Ascending aorta (tissue), 2 donors: Measurements from ENCODE around the gene RALGAPA2. TPM values are rescaled to one million over a fixed set of nuclear protein-coding genes. Genes with fewer than 3 reads are reported as not detected.

Experiments used
- DNase-seq, 2 donors: peaks; one replicate each; pipeline ENCODE4 v3.0.0-alpha.2; 2019; ENCODE audit warnings: low spot score in 2 of 2
- H3K27ac ChIP-seq, 2 donors: fragments of 200-600 bp; sonication (generic); one replicate each; pipeline ENCODE4 v1.5.1; 2016 to 2017; ENCODE audit warnings: mild to moderate bottlenecking in 1 of 2
- H3K27me3 ChIP-seq: fragments of 200-600 bp; sonication (generic); one replicate; pipeline ENCODE4 v1.5.1; 2017
- H3K36me3 ChIP-seq, 2 donors: fragments of 200-600 bp; sonication (generic); one replicate each; pipeline ENCODE4 v1.5.1; 2016
- H3K4me1 ChIP-seq, 2 donors: fragments of 200-600 bp; sonication (generic); one replicate each; pipeline ENCODE4 v1.5.1; 2016 to 2017; ENCODE audit warnings: mild to moderate bottlenecking in 1 of 2
- H3K4me3 ChIP-seq, 2 donors: fragments of 200-600 bp; sonication (generic); one replicate each; pipeline ENCODE4 v1.5.1; 2016 to 2017; ENCODE audit warnings: mild to moderate bottlenecking in 1 of 2
- H3K9me3 ChIP-seq, 2 donors: fragments of 200-600 bp; sonication (generic); one replicate each; pipeline ENCODE4 v1.5.1; 2016
- intact Hi-C: fragments of 100-400 bp; cut with DNase I; formaldehyde crosslinking; loops from one replicate; pipeline ENCODE4 v1.15.1; 2023
- total RNA-seq: library from RNA; depleted of rRNA; stranded (reverse); fragments of >200 nt; gene quantifications from one replicate; pipeline ENCODE4 v1.1.0, GENCODE V29; 2016
- TF ChIP-seq, protein P1 (sequence below), 3 experiments: fragments of 200-600 bp in 2 of 3; fragments of 450-650 bp in 1 of 3; sonication (generic) in 2 of 3; IDR thresholded peaks; one replicate each; pipeline ENCODE4 v1.5.1; 2016 to 2019; ENCODE audit warnings: antibody characterized with exemption in 3 of 3, mild to moderate bottlenecking in 1 of 3, moderate library complexity in 1 of 3

RALGAPA2 gene
- total RNA-seq, 1 donor from 2014 or later, result 68.9 TPM

DNA sequence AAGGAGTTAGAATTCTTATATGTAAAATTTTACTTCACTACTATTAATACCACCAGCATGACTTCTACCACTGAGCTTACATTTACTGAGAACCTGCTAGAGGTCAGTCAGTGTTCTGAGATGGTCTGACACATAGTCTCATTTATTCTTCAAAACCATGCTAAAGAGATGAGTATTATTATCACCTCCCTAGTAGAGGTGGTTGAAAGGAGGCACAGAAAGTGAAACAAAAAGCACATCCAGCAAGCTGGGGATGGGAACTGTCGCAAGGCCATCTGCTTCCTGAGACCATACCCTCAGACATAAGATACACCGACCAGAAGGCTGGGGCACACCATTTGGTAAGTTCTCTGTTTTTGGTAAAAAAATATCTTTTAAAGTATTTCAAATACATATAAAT is 206.9 kb downstream of the RALGAPA2 start:
- Histone ChIP-seq H3K4me3 (no peak overlapping the region), H3K4me1 (no peaks in the 10 kb centered on the region), H3K36me3 (peaks cover 23 to 36% of the 10 kb centered on the region in 2 donors), H3K27ac (no peak overlapping the region), H3K9me3 (no peaks in the 10 kb centered on the region), H3K27me3 (no peaks in the 10 kb centered on the region)
- TF ChIP-seq, protein P1, sequence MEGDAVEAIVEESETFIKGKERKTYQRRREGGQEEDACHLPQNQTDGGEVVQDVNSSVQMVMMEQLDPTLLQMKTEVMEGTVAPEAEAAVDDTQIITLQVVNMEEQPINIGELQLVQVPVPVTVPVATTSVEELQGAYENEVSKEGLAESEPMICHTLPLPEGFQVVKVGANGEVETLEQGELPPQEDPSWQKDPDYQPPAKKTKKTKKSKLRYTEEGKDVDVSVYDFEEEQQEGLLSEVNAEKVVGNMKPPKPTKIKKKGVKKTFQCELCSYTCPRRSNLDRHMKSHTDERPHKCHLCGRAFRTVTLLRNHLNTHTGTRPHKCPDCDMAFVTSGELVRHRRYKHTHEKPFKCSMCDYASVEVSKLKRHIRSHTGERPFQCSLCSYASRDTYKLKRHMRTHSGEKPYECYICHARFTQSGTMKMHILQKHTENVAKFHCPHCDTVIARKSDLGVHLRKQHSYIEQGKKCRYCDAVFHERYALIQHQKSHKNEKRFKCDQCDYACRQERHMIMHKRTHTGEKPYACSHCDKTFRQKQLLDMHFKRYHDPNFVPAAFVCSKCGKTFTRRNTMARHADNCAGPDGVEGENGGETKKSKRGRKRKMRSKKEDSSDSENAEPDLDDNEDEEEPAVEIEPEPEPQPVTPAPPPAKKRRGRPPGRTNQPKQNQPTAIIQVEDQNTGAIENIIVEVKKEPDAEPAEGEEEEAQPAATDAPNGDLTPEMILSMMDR (IDR thresholded peaks at IDR 0.05), result no peak
- intact Hi-C loops, result no loop called here
- no peak for DNase-seq

DNA sequence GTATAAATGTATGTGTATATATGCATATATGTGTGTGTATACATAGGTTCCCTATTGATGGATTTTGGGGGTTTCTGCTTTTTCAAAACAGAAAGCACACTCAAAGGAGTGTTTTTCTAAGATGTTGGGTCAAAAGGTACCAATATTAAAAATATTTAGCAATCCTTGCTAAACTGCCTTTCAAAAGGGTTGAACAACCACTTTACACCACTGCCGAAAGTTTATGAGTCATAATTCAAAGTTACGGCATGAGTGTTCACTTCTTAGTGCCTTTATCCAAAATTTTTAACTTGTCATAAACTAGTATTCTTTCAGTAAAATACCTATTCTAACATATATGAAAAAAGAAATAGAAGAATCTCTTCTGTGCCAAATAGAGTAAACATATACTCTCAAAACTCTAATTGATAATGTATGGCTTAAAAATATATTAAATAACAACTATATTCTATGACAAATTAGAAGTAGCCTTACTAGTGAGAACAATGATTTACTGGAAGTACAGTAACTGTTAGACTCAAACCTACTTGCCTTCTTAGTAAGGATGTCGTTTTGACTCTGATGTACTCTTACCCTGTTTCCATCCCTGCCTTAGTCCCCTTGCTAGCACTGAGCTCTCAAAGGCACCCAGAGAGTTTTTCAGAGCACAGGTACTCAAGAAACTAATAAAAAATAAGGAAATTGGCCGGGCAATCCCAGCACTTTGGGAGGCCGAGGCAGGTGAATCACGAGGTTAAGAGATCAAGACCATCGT is 208.5 kb downstream of the RALGAPA2 start:
- H3K36me3 ChIP-seq, result peaks cover 25 to 33% of the 10 kb centered on the region in 2 donors
- H3K9me3 ChIP-seq, result no peaks in the 10 kb centered on the region
- intact Hi-C loops, result no loop called here
- no peak for DNase-seq
- no peaks in the 10 kb centered on the region for H3K27me3 ChIP-seq
- H3K27ac ChIP-seq, result no peak overlapping the region
- H3K4me3 ChIP-seq, result no peak overlapping the region
- H3K4me1 ChIP-seq, result no peaks in the 10 kb centered on the region
- TF ChIP-seq, protein P1 (IDR thresholded peaks at IDR 0.05), result no peak

DNA sequence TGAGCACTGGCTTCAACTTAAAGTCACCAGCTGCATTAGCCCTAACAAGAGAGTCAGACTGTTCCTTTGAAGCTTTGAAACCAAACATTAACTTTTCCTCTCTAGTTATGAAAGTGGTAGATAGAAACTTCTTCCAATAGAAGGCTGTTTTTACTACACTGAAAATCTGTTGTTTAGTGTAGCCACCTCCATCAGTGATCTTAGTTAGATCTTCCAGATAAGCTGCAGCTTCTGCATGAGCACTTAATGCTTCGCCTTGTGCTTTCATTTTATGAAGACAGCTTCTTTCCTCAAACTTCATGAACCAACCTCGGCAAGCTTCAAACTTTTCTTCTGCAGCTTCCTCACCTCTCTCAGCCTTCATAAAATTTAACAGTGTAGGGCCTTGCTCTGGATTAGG is 211.3 kb downstream of the RALGAPA2 start:
- Histone ChIP-seq H3K4me3 (no peak overlapping the region), H3K9me3 (no peaks in the 10 kb centered on the region), H3K27me3 (no peaks in the 10 kb centered on the region), H3K4me1 (no peaks in the 10 kb centered on the region), H3K27ac (no peak overlapping the region), H3K36me3 (peaks cover 25 to 36% of the 10 kb centered on the region in 2 donors)
- TF ChIP-seq, protein P1 (IDR thresholded peaks at IDR 0.05), result no peak
- DNase-seq, result no peak
- intact Hi-C loops, result no loop called here

DNA sequence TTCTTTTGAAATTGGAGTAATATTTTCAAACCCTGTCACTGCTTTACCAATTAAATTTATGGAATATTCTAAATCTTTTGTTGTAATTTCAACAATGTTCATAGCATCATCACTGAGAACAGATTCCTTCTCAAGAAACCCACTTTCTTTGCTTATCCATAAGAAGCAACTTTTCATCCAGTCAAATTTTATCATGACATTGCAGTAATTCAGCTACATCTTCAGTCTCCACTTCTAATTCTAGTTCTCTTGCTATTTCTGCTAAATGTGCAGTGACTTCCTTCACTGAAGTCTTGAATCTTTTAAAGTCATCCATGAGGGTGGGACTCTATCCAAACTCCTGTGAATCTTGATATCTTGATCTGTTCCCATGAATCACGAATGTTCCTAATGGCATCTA is 212.1 kb downstream of the RALGAPA2 start:
- no peaks in the 10 kb centered on the region for H3K27me3 ChIP-seq
- no peak overlapping the region for H3K27ac ChIP-seq
- TF ChIP-seq, protein P1 (IDR thresholded peaks at IDR 0.05), result no peak
- peaks cover 25 to 36% of the 10 kb centered on the region in 2 donors for H3K36me3 ChIP-seq
- H3K4me1 ChIP-seq, result no peaks in the 10 kb centered on the region
- no peak for DNase-seq
- H3K9me3 ChIP-seq, result no peaks in the 10 kb centered on the region
- intact Hi-C loops, result no loop called here
- H3K4me3 ChIP-seq, result no peak overlapping the region

DNA sequence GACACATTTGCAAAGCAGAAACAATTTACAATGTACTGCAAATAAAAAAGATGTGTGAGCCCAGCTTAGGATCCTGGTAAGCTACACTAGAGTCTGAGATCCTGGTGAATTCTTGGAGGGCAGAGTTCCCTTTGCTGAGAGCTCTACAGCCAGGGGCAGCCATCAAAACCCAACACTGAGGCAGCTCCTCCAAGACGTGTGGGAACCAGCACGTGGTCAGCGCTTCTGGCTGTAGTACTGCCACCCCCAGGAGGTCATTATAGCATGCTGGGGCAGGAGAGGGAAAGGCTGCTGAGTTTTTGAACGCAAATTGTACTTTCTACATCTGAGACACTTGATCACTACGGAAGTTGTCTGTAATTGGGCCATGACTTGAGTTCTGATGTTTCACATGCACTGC is 213.0 kb downstream of the RALGAPA2 start:
- intact Hi-C loops, result no loop called here
- no peak overlapping the region for H3K27ac ChIP-seq
- H3K4me3 ChIP-seq, result no peak overlapping the region
- no peaks in the 10 kb centered on the region for H3K9me3 ChIP-seq
- TF ChIP-seq, protein P1 (IDR thresholded peaks at IDR 0.05), result no peak
- H3K36me3 ChIP-seq, result peaks cover 27 to 36% of the 10 kb centered on the region in 2 donors
- H3K4me1 ChIP-seq, result no peaks in the 10 kb centered on the region
- DNase-seq, result no peak
- no peaks in the 10 kb centered on the region for H3K27me3 ChIP-seq
